Stimulated activated CD4-positive, alpha-beta T cell treated with anti-CD3 and anti-CD28 coated beads, Interleukin-4, amount 100 ng/mL, for 4 hours (primary cell): ENCODE results near the gene CDKN2B-AS1.

Experiments
- DNase-seq, 2 experiments: peaks; one replicate each; pipeline ENCODE4 v3.0.0-alpha.2; 2020

The CDKN2B-AS1 gene

DNA sequence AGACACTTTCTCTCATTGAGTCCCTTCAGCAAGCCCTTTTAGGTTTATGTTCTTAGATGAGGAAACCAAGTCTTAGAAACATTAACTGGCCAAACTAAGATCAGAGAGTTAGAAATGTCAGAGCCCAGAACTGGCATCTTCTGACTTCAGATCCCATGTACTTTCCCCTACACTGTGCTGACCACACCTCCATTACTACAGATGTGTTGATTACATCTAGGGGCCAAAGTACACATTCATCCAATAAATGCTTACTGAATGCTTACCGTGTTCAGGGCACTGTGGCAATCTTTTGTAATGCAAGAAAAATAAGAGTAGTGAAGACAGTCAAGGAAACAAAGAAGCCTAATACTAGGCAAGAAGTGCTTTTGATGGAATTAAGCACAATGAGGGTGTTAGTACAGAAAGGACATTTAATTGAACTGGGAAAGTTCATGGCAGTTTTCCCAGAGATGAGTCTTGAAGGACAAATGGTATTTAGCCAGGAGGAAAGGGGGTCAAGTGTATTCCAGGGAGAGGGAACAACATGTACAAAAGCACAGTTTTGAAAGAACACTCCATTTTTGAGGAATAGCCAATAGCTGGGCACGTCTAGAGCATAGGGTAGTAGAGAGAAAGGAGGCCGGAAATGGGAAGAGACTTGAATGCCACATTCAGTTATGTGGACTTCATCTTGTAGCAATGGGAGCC lies 104.2 kb downstream of the CDKN2B-AS1 start:
- DNase-seq, result no peak

DNA sequence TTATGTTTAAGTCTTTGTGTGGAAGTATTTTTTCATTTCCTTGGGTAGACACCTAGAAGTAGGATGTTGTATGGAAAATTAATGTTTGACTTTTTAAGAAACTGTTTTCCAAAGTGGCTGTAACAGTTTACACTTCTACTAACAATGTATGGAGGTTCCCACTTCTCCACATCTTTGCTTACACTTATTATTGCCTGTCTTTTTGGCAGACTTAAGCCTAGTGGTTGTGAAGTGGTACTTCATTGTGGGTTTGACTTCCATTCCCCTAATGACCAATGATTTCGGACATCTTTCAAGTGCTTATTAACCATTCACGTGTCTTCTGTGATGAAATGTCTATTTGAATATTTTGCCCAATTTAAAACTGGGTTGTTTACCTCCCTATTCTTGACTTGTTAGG lies 106.0 kb downstream of the CDKN2B-AS1 start:
- DNase-seq, result no peak

DNA sequence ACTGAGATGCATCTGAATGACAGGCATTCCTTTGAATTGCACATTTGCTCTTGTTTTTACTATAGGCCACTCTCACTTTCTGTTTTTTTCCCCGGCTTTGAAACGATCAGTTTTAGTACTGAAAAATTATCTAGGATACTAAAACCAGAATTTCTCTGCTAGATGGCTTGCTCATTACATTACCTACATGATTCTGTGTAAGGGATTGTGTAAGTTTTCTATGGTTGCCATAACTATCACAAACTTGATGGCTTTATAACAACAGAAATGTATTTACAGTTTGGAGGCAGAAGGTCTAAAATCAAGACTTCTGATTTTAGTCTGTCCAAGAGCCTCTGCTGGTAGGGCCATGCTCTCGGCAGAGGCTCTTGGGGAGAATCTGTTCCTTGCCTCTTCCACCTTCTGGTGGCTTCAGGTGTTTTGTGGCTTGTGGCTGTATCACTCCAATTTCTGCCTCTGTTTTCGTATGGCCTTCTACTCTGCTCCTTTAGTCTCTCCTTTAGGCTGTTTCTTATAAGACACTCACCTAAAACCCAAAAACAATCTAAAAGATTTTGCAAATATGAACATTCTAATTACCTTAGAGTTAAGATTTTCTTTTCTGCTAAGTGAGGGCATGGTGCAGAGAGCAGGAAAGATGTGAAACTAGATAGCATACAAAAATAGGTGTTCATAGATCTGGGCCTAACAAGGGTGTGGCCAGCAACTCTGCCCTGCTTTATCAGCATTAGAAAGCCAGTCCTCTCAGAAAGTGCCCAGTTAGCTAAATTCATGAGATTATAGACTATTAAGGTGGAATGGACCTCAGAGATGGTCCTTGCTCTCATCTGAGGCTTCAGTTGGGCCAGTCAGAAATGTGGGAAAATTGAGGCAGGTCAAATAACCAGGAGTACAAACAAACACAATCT lies 107.8 kb downstream of the CDKN2B-AS1 start:
- no peak for DNase-seq

DNA sequence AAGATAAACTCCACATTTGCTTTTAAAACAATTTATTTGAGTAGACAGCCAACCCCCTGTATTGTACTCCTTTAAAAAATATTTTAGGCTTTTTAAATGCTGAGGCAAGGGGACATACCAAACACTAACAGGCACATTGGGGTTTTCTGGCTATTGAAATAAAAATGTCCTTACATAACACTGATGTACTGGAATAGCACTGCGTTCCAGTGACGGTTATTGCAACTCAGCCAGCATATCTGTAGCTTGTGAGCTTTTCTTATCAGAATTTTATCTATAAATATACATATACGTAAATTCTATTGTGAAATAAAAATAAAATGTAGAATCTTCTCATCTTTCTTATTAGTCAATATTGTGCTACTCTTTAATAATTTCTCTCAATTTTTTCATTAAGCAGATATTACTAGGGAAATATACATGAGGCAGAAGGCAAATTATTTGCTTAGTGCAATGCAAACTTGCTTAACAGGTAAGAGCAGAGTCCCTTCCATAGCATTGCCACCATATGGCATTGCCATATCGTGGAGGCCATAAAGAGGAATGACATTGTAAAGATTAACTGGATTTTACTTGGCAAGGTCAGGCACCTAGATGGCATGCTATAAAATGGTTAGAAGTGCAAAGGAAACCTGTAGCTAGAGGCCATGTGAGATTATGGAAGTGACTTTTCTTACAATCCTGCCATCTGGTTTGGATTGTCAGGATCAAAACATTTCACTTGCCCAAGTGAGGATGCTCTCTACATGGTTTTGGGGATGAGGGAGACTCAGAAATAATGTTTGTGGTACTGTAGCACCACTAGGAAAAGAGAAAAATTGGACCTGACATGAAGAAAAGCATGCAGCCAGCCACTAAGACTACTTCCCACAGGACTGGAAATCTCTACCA lies 109.3 kb downstream of the CDKN2B-AS1 start:
- DNase-seq, result no peak

DNA sequence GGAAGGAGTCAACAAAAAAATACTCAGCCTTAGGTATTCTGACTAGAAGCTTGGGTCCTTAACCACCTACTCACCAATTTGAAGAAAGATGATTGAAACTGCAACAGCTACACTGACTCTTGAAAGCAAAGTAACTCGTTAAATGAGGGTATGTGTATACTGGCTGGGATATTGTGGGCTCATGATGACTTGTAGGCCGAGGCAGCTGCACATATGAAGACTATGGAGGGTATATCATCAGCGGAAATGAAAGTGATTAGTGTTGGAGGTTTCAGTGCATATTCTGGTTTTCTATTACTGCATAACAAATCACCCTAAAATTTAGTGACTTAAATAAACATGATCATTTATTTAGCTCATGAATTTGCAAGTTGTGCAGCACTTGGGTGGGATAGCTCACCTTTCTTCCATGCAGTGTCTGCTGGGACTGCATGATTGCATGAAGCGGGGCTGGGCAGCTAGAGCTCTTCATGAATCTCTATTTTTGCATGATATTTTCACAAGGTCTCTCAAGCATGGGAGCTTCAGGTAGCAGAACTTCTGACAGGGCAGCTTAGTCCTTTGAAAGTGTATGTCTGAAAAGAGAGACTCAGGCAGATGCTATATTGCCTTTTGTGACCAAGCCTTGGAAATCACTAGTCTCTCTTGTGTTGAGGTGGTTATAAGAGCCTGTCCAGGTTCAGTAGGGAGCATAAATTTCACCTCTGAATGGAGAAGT lies 110.6 kb downstream of the CDKN2B-AS1 start:
- no peak for DNase-seq

DNA sequence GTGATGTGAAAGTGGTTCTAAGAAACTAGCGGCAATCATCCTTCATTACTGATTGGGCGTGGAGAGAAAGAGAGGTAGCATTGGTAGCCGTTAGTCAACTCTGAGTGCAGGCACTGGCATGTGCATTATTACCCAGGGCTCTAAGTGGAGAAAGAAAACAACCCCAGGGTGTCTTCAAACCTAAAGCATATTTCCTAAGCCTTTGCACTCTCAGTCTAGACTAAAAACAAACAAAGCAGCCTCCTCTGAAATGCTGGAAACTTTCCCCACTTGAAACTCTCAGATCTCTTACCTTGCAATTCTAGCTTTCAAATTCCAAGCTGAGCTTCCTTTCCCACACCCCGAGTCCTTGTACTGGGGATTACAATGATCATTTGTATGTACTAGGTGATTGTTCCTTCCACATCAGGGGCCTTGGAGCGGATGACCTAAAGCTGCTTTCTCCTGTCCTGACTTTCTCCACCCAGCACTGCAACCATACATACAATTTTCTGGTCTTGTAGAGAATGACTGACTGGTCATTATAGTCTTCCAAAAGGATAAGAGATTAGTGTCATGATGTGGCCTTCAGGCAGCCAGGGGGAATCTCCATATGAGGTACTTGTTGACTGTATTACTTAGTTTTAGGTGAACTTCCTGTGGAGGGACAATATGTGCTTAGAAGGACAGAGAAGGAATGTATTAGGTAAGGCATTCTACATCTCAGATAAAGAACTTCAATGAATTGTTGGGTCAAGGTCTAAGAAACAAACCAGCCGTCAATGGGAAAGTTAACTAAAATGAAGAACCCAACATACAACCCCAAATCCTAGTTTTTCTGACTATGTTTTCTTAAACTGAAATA lies 112.8 kb downstream of the CDKN2B-AS1 start:
- DNase-seq, result no peak

DNA sequence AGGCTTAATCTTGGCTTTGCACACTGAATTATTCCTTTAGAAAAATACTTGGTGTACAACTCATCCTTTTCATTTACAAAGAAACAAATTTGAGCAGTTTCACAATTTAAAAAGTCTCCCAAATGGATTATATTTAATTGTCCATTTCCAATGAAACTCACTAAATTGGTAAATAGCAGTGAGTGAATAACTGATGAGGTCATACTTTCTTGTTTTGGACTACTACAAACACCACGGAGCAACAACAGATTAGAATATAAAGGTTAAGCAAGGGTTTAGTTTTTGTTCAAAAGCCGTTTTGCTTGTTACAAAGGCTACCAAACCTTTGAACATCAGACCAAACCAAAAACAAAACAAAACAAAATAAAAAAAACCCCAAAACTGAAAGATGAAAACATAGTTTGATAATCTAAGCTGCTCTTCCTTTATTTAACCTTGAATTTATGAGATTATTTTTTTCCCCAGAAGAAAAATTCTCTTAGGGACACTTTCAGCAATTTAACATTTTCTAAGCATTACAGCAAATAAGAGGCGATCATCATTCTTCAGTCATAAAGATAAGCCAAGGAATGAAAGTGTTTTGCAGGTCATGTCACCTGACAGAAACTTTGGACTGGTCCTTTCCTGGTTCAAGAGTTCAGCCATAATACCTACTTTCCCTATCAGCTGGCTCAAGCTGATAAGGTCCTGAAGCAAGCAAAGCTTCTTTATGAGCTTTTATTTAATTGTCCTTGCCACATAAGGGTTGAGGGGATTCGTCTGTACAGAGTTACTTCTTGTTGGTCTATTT lies 114.2 kb downstream of the CDKN2B-AS1 start:
- DNase-seq, result no peak

DNA sequence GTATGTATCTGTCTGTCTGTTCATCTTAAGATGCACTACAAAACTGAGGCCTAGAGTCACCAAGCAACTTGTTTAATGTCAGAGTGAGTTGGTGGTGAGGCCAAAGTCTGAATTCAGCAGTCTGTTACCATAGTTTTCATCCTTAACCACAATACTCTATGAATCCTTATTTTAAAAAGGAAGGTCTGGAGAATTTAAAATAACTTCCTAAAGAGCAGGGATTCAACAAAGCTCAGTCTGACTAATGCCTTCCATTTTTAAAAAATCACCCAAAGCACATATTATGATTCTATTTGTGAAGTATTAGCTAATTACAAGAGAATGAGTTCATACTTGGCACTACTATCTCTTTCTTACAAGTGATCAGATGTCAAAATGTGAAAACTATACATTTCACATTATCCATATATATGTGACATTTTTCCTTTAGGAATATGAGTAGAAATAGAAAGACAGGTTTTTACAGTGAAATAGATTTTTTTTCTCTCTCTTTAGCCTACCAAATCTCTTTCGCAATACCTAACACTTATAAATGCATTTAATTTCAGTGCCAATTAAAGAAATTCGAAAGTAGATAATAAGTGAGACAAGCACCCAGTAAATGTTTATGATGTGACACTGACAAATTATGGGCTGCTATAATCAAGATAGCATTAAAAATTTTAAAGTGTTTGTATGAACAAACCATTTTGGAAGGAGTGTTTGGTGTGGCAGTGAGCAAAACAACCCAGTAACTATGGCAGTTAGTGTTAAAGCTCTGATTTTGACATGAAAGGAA lies 116.8 kb downstream of the CDKN2B-AS1 start:
- no peak for DNase-seq

DNA sequence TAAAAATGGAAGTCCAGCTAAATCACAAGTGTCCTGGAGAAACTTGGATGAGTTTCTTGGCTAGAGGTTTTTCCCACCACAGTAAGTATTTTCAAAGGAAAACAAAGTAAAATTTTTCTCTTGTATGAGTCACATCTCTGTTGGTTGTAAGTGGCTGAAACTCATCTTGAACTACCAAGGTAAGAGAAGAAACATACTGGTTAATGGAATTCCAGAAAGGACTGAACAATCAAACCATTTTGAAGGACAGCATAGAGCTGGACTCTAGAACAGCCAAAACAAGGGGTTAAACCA lies 117.3 kb downstream of the CDKN2B-AS1 start:
- no peak for DNase-seq

DNA sequence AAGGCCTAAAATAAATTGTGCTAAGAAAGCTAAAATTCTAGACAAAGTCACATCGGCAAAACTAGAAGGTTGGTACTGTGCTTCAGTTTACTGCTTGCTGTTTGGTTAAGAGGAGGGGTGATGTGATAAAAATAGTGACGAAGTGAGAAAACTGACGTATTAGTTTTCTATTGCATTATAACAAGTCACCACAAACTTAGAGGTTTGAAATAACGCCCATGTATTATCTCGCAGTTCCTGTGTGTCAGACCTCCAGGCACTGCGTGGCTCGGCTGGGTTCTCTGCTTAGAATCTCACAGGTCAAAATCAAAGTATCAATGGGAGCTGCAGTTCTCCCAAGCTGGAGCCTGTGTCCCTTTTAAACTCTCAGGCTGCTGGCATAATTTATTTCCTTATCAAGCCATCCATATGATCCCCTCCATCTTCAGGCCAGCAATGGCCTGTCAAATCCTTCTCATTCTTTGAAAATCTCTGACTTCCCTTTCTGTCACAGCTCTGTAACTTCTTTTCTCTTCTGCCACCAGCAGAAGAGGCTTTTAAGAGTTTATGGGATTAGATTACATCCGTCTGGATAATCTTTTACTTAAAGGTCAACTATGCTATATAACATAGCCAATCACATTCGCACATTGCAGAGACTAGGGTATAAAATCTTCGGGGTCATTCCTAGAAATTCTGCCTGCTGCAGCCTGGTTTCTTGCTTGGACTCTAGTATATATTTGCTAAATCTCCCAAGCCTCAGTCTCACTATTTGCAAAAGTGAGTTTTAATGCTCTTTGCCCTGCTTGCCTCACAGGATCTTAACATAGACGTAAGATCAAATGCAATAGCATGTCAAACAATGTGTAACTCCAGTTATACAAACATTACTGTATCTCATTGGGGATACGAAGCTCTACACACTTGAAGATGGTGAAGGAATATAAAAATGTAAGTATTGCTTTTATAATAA lies 118.6 kb downstream of the CDKN2B-AS1 start:
- no peak for DNase-seq

DNA sequence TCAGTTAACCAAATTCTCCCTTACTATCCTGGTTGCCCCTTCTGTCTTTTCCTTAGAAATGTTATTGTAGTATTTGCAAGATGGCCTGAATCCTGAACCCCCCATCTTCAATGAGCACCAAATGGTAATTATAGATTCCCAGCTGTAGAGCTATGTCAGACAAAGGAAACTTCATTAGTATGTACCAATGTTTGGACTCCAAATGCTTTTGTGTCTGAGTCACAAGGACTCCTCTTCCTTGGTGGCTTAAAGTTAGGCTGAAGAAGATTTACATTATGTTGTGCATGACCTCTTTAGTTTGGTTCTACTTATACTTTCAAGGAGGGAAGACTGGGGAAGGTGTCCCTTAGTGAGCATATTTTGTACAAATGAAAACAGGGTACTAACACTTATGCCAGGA lies 120.4 kb downstream of the CDKN2B-AS1 start:
- no peak for DNase-seq

DNA sequence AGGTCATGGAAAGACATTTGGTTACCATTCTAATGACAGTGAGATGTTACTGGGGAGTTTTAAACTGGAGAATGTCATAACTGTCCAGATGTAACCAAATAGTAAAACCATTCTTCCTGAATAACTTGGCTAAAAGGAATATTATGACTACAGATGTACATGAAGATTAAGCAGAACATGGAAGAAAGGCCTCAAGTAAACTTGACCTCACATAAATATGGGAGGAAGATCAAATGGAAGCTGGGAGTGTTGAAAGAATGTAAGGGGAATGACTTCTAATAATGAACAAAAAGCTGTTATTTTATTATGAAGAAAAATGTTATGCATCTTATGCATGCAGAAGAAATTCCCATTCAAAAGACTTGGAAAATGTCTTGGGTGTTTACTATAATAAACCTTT lies 122.2 kb downstream of the CDKN2B-AS1 start:
- no peak for DNase-seq

DNA sequence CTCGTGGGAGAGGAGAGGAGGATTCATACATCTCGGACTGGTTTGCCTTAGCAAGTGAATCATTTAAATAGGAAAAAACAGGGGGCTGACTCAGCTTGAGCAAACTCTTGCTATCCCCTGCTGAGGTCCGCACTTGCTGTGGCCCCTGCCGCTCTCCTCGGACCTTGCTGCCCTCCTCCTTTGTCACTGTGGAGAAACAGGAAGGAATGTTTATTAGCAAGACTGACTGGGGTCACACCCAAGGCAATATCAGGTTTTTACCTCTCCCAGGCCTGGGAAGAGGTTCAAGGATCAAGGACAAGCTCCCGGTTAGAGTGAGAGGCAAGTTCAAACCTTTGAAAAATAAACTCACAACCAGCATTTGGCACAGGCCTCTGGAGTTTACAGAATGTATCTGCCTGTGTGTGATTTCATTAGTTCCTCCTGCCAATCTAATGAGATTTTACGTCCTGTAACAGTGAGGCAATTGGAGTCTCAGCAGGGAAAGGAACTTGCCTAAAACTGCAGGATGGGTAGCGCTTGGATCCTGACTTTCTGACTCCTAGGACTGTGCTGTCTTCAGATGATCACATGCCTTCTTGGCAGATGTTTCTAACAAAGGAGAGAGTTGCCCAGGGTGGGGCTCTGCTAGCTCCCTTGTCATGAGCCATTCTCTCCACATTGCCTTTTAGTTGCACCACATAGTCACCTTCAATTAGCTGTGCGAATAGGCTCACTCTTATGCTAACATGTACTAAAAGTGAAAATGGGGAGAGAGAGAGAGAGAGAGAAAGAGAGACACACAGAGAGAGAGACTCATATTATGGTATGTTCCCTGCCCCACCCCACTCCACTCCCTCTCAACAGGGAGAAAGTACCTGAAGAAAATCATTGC lies 123.2 kb downstream of the CDKN2B-AS1 start:
- DNase-seq, result no peak

DNA sequence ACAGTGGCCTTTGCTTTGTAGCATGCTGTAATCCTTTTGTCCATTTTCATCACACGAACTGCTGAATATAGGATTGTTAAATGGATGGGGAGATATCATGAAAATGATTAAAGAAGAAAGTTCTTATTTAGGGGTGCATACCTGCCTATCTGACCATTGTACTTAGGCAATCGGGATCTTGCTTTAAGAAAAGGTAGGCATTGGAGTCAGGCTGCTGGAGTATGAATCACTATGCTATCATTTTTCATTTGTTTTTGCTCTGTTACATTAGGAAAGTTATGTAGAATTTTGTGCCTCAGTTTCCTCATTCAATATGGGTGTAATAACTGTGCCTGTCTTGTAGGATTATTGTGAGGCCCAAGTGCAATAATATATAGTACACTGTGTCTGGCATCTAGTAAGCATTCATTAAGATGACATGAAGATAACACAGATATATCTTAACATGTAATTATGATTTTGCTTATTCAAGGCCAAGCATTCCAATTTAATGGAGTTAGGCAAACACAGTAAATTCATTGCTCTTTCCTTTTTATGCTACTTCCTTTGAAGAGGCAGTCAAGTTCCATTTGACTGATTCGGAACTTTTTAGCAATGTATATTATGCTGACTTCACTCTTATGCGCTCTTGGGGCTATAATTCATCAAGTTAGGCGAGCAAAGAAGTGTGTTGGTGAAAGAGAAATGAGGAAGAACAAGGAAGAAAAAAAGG lies 124.4 kb downstream of the CDKN2B-AS1 start:
- no peak for DNase-seq

DNA sequence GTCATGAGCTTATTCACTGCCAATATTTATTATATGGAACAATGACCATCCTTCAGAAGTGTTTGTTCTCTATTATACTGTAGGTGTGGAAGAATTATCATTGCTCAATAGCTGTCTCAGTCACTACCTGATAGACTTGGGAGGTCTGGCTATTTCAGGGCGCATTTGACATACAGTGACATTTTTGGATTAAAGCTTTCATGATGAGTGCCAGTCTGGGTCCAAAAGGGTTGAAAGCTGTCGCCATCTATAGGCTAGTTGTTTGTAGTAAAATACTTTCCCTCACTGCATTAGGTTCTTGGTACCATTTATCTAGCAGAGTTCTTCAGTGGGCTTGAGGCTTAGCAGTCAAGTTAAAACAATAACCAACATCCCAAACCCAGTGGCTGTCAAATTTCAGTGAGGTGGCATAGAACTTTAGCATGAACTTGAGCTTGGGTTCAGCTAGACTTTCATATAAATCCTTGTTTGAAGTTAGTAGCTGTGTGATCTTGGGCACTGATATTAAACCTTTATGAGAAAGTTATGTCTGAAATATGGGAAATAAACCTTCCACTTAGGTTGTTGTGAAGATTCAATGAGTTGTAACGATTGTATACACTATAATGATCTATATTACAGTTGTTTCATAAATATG lies 125.0 kb downstream of the CDKN2B-AS1 start:
- DNase-seq, result no peak

DNA sequence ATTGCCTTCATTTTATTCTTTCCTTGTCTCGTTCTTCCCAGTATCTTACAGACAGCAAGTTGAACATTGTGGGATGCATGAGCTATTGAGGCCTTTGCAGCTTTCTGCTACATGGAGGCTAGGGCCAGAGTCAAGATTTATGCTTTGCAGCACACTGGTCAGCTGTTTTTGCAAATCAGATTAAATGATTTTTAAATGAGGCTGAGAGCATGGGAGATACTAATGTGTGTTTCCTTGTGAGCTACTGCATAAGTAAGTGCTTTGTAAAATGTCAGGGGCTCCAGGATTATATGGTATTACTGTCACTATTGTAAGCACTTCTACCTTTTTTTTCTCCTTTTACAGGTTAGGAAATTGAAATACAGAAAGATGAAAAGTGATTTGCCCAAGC lies 125.6 kb downstream of the CDKN2B-AS1 start:
- DNase-seq, result no peak

DNA sequence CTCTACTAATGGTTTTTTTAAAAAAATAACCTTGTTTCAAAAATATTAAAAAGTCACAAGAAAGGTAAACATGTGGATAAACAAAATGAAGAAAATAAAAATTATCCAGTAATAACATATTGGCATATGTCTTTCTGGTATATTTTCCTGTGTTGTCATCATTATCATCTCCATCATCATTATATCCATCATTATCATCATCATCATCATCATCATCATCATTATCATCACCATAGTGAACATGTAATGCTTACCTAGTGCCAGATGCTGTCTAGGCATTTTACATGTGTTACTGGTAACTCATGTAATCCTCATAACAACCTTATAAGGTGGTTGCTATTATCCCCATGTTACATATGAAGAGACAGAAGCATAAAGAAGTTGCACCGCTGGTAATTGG lies 126.0 kb downstream of the CDKN2B-AS1 start:
- DNase-seq, result no peak
